Liver (tissue), 9 donors: ENCODE measurements around the gene SIDT2. TPM values are rescaled to one million over a fixed set of nuclear protein-coding genes. Genes with fewer than 3 reads are reported as not detected.

Source experiments
- DNase-seq: peaks from one replicate; pipeline ENCODE4 v3.0.0-alpha.2; 2017; ENCODE audit warnings: low spot score
- H3K27ac ChIP-seq, 2 donors: one replicate each; pipeline ENCODE4 v1.7.0; 2013; ENCODE audit warnings: inconsistent platforms in 2 of 2, low read length in 2 of 2, control low read depth in 1 of 2, low read depth in 1 of 2, mild to moderate bottlenecking in 1 of 2
- H3K27me3 ChIP-seq, 4 donors: one replicate each; pipeline versions ENCODE4 v1.6.1 to v1.7.0; 2013; ENCODE audit warnings: low read length in 3 of 4, inconsistent platforms in 1 of 4, mild to moderate bottlenecking in 1 of 4, moderate library complexity in 1 of 4; ENCODE audit not compliant: control insufficient read depth in 4 of 4, insufficient read depth in 4 of 4
- H3K36me3 ChIP-seq, 4 donors: one replicate each; pipeline versions ENCODE4 v1.6.1 to v1.7.0; 2013; ENCODE audit warnings: low read length in 3 of 4, mild to moderate bottlenecking in 3 of 4, low read depth in 1 of 4, moderate library complexity in 1 of 4; ENCODE audit not compliant: control insufficient read depth in 4 of 4, insufficient read depth in 3 of 4
- H3K4me1 ChIP-seq, 4 donors: one replicate each; pipeline versions ENCODE4 v1.6.1 to v1.7.0; 2013; ENCODE audit warnings: low read length in 3 of 4, mild to moderate bottlenecking in 3 of 4, moderate library complexity in 1 of 4; ENCODE audit not compliant: control insufficient read depth in 4 of 4, insufficient read depth in 4 of 4
- H3K4me3 ChIP-seq, 3 donors: one replicate each; pipeline versions ENCODE4 v1.6.1 to v1.7.0; 2013; ENCODE audit warnings: low read length in 3 of 3, control low read depth in 1 of 3, low read depth in 1 of 3, mild to moderate bottlenecking in 1 of 3
- H3K9ac ChIP-seq, 2 donors: one replicate each; pipeline ENCODE4 v1.7.0; 2013; ENCODE audit warnings: low read length in 2 of 2, mild to moderate bottlenecking in 2 of 2, moderate library complexity in 2 of 2, control low read depth in 1 of 2, low read depth in 1 of 2
- H3K9me3 ChIP-seq, 4 donors: one replicate each; pipeline versions ENCODE4 v1.6.1 to v1.7.0; 2013; ENCODE audit warnings: low read length in 3 of 4; ENCODE audit not compliant: control insufficient read depth in 4 of 4
- ATF3 ChIP-seq: IDR thresholded peaks from 2 replicates; pipeline ENCODE4 v1.6.1; 2016; ENCODE audit warnings: antibody characterized with exemption
- CTCF ChIP-seq: fragments of 150-350 bp; IDR thresholded peaks from 2 replicates; pipeline ENCODE4 v1.5.1; 2017; ENCODE audit warnings: improper control_type of control experiment, low read depth, low read length; ENCODE audit not compliant: missing input control
- EGR1 ChIP-seq, 2 donors: IDR thresholded peaks; 2 replicates each; pipeline ENCODE4 v1.6.1; 2016 to 2018; ENCODE audit warnings: antibody characterized with exemption in 2 of 2, low read depth in 2 of 2
- FOXA1 ChIP-seq: IDR thresholded peaks from 2 replicates; pipeline ENCODE4 v1.6.1; 2016; ENCODE audit warnings: antibody characterized with exemption
- FOXA2 ChIP-seq: IDR thresholded peaks from 2 replicates; pipeline ENCODE4 v1.6.1; 2016; ENCODE audit warnings: antibody characterized with exemption
- GABPA ChIP-seq, 2 donors: IDR thresholded peaks in 1 of 2; conservative IDR thresholded peaks in 1 of 2; 2 replicates each; pipeline ENCODE4 v1.6.1; 2016; ENCODE audit warnings: antibody characterized with exemption in 2 of 2, mild to moderate bottlenecking in 1 of 2, moderate library complexity in 1 of 2
- HNF4A ChIP-seq, 2 donors: conservative IDR thresholded peaks; 2 replicates each; pipeline ENCODE4 v1.6.1; 2016; ENCODE audit warnings: antibody characterized with exemption in 2 of 2, mild to moderate bottlenecking in 2 of 2
- HNF4G ChIP-seq: IDR thresholded peaks from 2 replicates; pipeline ENCODE4 v1.6.1; 2016; ENCODE audit warnings: antibody characterized with exemption
- JUND ChIP-seq, 2 donors: IDR thresholded peaks; 2 replicates each; pipeline ENCODE4 v1.6.1; 2016; ENCODE audit warnings: antibody characterized with exemption in 2 of 2
- MAX ChIP-seq: IDR thresholded peaks from 2 replicates; pipeline ENCODE4 v1.6.1; 2016; ENCODE audit warnings: antibody characterized with exemption
- NR2F2 ChIP-seq: IDR thresholded peaks from 2 replicates; pipeline ENCODE4 v1.6.1; 2016; ENCODE audit warnings: antibody characterized with exemption
- RAD21 ChIP-seq, 2 donors: IDR thresholded peaks; 2 replicates each; pipeline ENCODE4 v1.6.1; 2016; ENCODE audit warnings: antibody characterized with exemption in 2 of 2, mild to moderate bottlenecking in 2 of 2
- REST ChIP-seq: IDR thresholded peaks from 2 replicates; pipeline ENCODE4 v1.6.1; 2016; ENCODE audit warnings: antibody characterized with exemption, mild to moderate bottlenecking
- RXRA ChIP-seq, 2 donors: IDR thresholded peaks; 2 replicates each; pipeline ENCODE4 v1.6.1; 2017 to 2018; ENCODE audit warnings: antibody characterized with exemption in 2 of 2, mild to moderate bottlenecking in 1 of 2
- SP1 ChIP-seq: IDR thresholded peaks from 2 replicates; pipeline ENCODE4 v1.6.1; 2018; ENCODE audit warnings: antibody characterized with exemption, mild to moderate bottlenecking
- TAF1 ChIP-seq: conservative IDR thresholded peaks from 2 replicates; pipeline ENCODE4 v1.6.1; 2016; ENCODE audit warnings: antibody characterized with exemption, mild to moderate bottlenecking
- YY1 ChIP-seq: IDR thresholded peaks from 2 replicates; pipeline ENCODE4 v1.6.1; 2016; ENCODE audit warnings: antibody characterized with exemption, mild to moderate bottlenecking
- WGBS: extraction: QIAGEN DNeasy Blood & Tissue Kit; methylation state at CpG from one replicate; pipeline ENCODE4 v1.1.7; 2013; 5-methylcytosine and 5-hydroxymethylcytosine counted together
- polyA plus RNA-seq, 2 donors: library from polyadenylated mRNA; stranded (reverse) in 1 of 2; unstranded in 1 of 2; fragments of 200-250 nt in 1 of 2; fragments of >200 nt in 1 of 2; fragmentation: Nextera tagmentation in 1 of 2; extraction: Ambion mirVana in 1 of 2; gene quantifications; one replicate each; pipeline versions ENCODE4 v1.2.1 to v1.2.3, GENCODE V29; 2013 to 2015
- total RNA-seq, 2 donors: library from RNA; depleted of rRNA; stranded (reverse); fragments of >200 nt; gene quantifications; one replicate each; pipeline ENCODE4 v1.2.3, GENCODE V29; 2014
- TF ChIP-seq, protein P1 (sequence below): IDR thresholded peaks from 2 replicates; pipeline ENCODE4 v1.6.1; 2016; ENCODE audit warnings: antibody characterized with exemption
- donor health status: healthy.
- donor health status: healthy.
- donor health status: healthy.
- donor health status: healthy.
- donor health status: healthy.

Gene SIDT2
- total and polyA plus RNA-seq, 4 donors: 11.2 to 42.9 (median 22.4) TPM

GRCh38 chr11:117171007-117171403 is 7.5 kb upstream of the SIDT2 start:
- no peaks in the 10 kb centered on the region for H3K27me3 ChIP-seq
- no peak overlapping the region for H3K27ac ChIP-seq
- WGBS: 93% methylated on average over 2 of the region's 2 CpGs
- no peak for DNase-seq
- peaks cover 0 to 29% (median 20%) of the 10 kb centered on the region in 4 donors for H3K36me3 ChIP-seq
- no peak overlapping the region for H3K9ac ChIP-seq
- H3K4me3 ChIP-seq: no peak overlapping the region
- no peaks in the 10 kb centered on the region for H3K4me1 ChIP-seq
- no peaks in the 10 kb centered on the region for H3K9me3 ChIP-seq
- TF ChIP-seq GABPA (IDR thresholded peaks at IDR 0.05 in 1 of 2, conservative IDR thresholded peaks at IDR 0.05 in 1 of 2) (no peak), MAX (no peak), RAD21 (IDR thresholded peaks at IDR 0.05) (no peak), CTCF (no peak), RXRA (IDR thresholded peaks at IDR 0.05) (no peak), FOXA1 (no peak), JUND (IDR thresholded peaks at IDR 0.05) (no peak), ATF3 (no peak), TAF1 (no peak), HNF4A (conservative IDR thresholded peaks at IDR 0.05) (no peak), HNF4G (no peak), SP1 (no peak), FOXA2 (no peak), YY1 (no peak), EGR1 (IDR thresholded peaks at IDR 0.05; ENCODE audit: low read depth in 2 of 2) (no peak), REST (no peak), NR2F2 (no peak)
- TF ChIP-seq, protein P1, sequence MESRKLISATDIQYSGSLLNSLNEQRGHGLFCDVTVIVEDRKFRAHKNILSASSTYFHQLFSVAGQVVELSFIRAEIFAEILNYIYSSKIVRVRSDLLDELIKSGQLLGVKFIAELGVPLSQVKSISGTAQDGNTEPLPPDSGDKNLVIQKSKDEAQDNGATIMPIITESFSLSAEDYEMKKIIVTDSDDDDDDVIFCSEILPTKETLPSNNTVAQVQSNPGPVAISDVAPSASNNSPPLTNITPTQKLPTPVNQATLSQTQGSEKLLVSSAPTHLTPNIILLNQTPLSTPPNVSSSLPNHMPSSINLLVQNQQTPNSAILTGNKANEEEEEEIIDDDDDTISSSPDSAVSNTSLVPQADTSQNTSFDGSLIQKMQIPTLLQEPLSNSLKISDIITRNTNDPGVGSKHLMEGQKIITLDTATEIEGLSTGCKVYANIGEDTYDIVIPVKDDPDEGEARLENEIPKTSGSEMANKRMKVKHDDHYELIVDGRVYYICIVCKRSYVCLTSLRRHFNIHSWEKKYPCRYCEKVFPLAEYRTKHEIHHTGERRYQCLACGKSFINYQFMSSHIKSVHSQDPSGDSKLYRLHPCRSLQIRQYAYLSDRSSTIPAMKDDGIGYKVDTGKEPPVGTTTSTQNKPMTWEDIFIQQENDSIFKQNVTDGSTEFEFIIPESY: no peak
